ENCODE data around the gene DNAAF3.
"Not testable (repeated sequence)": the region's sequence is repeated elsewhere in the genome, so short reads cannot be mapped to it uniquely, and the experiment has no call there.

DNAAF3 gene

GRCh38 chr19:55166530-55167268 lies at the start of gene DNAAF3:
DNAAF3 (minus strand) TSS chr19:55166613; CDS start chr19:55166413, 200 bp downstream.
- peak; percentile 33 for DNase-seq

- DNase-seq = no peak
These were observed 47.1 kb upstream of the DNAAF3 start for GRCh38 chr19:55213547-55213946.

- peak; percentile 27 for DNase-seq
These were observed 46.0 kb upstream of the DNAAF3 start for GRCh38 chr19:55212447-55212846.

GRCh38 chr19:55209693-55210472 lies 43.5 kb upstream of the DNAAF3 start:
- DNase-seq = no peak

GRCh38 chr19:55208880-55209692 lies 42.7 kb upstream of the DNAAF3 start, which contains the start of gene PTPRH:
PTPRH (minus strand) TSS chr19:55209501; CDS start chr19:55209433, 68 bp downstream.
- DNase-seq = no peak

- DNase-seq = no peak
These were observed 40.5 kb upstream of the DNAAF3 start for GRCh38 chr19:55206664-55207500.

GRCh38 chr19:55202199-55202598 lies 35.8 kb upstream of the DNAAF3 start:
- not testable (repeated sequence) for DNase-seq

- DNase-seq = no peak
These were observed 33.3 kb upstream of the DNAAF3 start for GRCh38 chr19:55199620-55200204.

GRCh38 chr19:55198651-55199050 lies 32.2 kb upstream of the DNAAF3 start:
- DNase-seq = no peak

- no peak for DNase-seq
These were observed 31.1 kb upstream of the DNAAF3 start for GRCh38 chr19:55197528-55197927.

GRCh38 chr19:55196803-55197202 lies 30.4 kb upstream of the DNAAF3 start:
- no peak for DNase-seq

GRCh38 chr19:55193481-55193880 lies 27.1 kb upstream of the DNAAF3 start:
- no peak for DNase-seq

- no peak for DNase-seq
These were observed 23.0 kb upstream of the DNAAF3 start for GRCh38 chr19:55189403-55189835.

GRCh38 chr19:55188625-55189024 lies 22.2 kb upstream of the DNAAF3 start:
- DNase-seq = no peak

GRCh38 chr19:55186080-55186479 lies 19.7 kb upstream of the DNAAF3 start:
- no peak for DNase-seq

- no peak for DNase-seq
These were observed 15.3 kb upstream of the DNAAF3 start for GRCh38 chr19:55181740-55182139.

GRCh38 chr19:55179606-55180484 lies 13.4 kb upstream of the DNAAF3 start, which contains the start of gene SYT5:
SYT5 (minus strand) TSS chr19:55180289; CDS start chr19:55179041, 1,248 bp downstream.
- DNase-seq = peak; percentile 52

GRCh38 chr19:55178781-55179599 lies 12.6 kb upstream of the DNAAF3 start:
- peak; percentile 94 for DNase-seq

GRCh38 chr19:55176076-55176475 lies 9.7 kb upstream of the DNAAF3 start:
- no peak for DNase-seq
